Lung microvascular endothelial cell (primary cell): Measurements from ENCODE around the gene SCGB2B2. TPM values are rescaled to one million over a fixed set of nuclear protein-coding genes. Genes with fewer than 3 reads are reported as not detected.
A peak's percentile ranks its signal among the peaks of the same experiment; 100 is the strongest.
"Not testable (repeated sequence)": the region's sequence is repeated elsewhere in the genome, so short reads cannot be mapped to it uniquely, and the experiment has no call there.

Source experiments
- DNase-seq, 2 donors: peaks; one replicate each; pipeline versions ENCODE4 v3.0.0 to v3.0.0-alpha.2; 2010; ENCODE audit warnings: low read depth in 2 of 2
- total RNA-seq: library from RNA; depleted of rRNA; stranded (reverse); fragments of >200 nt; gene quantifications from 2 replicates; pipeline ENCODE4 v1.2.1, GENCODE V29; 2014

The SCGB2B2 gene
- total RNA-seq, 1 donor from 2014 or later: not detected

DNA sequence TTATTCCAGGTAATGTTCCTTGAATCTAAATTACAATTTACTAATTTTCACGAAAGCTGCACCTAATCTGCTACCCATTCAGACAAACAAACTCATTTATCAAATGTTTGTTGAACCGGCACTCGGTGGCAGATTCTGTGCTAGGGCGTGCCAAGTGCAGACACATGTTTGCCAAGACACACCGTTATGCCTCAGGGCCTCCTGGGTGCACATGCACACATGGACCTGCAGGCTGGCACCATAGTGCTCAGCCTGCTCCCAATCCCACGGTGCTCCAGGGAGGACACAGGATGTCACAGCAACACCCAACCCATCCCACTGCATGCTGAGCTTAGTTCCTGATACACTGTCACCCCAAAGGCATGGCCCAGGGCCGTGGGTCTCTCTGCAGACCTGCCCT, 7.7 kb downstream of the SCGB2B2 start:
- DNase-seq: no peak

DNA sequence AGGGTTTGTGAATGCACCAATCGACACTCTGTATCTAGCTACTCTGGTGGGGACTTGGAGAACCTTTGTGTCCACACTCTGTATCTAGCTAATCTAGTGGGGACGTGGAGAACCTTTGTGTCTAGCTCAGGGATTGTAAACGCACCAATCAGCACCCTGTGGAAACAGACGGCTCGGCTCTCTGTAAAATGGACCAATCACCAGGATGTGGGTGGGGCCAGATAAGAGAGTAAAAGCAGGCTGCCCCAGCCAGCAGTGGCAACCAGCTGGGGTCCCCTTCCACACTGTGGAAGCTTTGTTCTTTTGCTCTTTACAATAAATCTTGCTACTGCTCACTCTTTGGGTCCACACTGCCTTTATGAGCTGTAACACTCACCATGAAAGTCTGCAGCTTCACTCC, 8.3 kb downstream of the SCGB2B2 start:
- not testable (repeated sequence) for DNase-seq

DNA sequence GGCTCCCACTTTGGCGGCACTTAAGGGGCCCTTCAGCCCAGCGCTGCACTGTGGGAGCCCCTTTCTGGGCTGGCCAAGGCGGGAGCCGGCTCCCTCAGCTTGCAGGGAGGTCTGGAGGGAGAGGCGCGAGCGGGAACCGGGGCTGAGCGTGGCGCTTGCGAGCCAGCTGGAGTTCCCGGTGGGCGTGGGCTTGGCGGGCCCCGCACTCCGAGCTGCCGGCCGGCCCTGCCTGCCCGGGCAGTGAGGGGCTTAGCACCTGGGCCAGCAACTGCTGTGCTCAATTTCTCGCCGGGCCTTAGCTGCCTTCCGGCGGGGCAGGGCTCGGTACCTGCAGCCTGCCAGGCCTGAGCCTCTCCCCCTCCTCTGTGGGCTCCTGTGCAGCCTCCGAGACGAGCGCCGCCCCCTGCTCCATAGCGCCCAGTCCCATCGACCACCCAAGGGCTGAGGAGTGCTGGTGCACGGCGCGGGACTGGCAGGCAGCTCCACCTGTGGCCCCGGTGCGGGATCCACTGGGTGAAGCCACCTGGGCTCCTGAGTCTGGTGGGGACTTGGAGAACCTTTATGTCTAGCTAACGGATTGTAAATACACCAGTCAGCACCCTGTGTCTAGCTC, 8.8 kb downstream of the SCGB2B2 start:
- not testable (repeated sequence) for DNase-seq

DNA sequence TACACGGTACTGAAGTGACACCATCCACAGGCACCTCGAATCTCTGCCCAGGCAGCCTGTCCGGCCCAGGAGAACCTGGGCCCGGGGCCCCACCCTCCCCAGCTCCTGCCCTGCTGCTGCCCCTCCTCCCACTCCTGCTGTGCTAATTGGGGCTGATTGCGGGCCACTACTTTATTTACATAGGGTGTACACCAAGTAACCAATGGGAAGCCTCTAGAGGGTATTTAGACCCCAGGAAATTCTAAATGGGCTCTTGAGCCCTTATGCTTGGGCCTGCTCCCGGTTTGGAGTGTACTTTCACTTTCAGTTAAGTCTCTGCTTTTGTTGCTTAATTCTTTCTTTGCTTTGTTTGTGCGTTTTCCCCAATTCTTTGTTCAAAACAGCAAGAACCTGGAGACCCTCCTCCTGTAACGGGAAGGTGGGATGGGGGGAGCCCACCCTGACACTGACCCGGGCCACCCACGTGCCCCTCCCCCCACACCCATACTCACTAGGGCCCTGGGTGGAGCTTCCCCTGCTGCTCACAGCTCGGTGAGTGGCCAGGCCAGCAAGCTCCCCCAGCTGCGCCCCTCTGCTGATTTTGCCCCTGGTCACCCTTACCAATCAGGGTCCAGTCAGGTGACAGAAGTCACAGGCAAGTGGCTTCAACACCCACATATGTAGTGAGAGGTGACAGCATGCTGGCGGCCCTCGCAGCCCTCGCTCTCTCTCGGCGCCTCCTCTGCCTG, 9.4 kb downstream of the SCGB2B2 start:
- DNase-seq: peak; percentile 49 to 64

DNA sequence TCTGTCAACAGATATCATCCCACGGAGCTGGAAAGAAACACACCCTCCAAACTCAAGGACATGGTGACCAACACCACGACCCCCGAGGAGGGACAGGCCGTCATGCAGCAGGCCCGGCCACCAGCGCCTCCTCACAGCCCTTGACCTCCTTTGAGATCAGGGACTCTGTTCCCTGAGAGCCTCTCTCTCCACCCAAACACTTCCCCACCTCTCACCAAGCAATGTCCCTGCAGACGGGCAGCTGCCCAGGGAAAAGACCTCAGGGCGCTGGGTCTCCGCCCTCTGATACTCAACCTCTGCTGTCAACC, 10.0 kb downstream of the SCGB2B2 start:
- no peak for DNase-seq

DNA sequence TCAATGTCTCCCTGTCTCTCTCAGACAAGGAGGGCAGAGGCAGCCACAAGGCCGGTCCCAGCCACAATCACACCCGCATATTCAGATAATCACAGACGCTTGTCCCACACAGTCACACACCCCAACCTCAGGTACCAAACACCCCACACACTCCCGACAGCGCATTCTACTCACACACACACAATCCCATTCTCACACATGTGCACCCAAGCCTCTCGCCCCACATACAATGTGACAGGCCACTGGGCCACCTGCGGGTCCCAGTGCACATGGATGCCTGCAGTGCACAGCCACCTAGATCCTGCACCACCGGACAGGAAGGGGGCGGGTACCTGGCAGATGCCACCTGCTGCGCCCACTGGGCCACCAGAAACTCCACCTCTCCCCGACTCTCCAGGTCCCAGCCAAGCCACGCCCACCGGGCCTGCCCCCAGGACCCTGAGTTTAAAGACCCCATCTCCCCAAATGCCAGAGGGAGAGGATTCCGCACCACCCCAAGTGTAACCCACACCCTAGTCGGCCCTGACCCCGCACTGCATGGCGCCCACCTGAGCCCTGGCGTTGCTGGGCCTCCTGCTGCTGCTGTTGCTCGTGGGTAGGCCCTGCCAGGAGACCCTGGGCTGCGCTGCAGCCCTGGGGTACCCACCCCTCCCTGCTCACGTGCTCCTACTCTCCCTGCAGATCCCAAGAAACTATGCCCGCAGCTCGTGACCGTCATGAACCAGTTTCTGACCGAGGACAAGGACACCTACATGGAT, 10.6 kb downstream of the SCGB2B2 start:
- no peak for DNase-seq

DNA sequence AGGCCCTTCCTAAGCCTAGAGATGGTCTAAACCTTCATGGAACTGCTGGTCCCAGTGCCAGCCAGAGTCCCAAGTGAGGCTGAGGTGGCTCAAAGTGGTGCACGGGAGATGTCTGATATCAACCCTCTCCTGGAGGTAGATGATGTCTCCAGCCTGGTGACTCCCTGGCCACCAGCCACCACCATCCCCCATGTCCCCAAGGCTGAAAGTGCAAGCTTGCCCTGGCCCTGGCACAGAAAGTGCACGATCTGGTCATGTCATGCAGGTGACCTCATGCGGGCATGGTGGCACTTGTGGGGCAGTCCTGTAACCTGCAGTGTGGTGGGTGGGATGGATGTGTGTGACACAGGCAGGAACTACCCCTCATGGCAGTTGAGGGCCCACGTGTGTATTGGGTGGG, 11.7 kb downstream of the SCGB2B2 start:
- DNase-seq: not testable (repeated sequence)

DNA sequence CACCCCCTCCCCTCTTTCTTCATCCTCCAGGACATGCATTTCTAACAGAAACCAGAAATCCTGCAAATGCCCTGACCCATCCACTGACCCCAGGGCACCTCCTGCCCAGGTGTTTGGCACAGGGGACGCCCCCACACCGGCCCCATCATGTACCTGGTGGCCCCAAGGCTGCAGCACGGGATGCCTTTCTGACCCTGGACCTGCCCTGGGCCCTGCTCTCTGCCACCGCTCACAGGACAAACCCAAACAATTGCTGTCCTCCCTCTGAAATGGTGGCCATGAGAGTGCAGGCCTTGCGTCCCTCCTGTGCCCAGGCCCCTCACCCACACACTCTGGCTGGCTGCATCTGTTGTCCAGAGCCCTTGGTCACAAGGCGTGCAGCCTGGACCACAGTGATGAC, 12.1 kb downstream of the SCGB2B2 start:
- DNase-seq: no peak

DNA sequence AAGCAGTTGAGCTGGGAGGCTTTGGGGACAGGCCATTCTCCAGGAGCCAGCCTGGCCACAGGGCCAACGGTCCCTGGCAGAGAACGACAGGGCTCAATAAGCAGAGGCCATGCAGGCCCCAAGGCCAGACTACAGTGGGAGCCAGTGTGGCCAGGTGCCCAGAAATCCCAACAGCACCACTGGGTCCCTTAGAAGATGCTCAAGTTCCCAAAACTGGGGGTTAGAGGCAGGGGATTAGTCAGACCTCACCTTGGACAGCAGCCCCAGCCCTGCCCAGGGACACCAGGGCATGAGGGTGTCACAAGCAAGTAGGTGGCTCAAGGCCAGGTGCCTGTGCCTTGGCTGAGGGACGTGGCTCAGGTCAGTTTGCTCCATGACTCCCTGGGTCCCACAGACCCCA, 12.8 kb downstream of the SCGB2B2 start:
- DNase-seq: no peak

DNA sequence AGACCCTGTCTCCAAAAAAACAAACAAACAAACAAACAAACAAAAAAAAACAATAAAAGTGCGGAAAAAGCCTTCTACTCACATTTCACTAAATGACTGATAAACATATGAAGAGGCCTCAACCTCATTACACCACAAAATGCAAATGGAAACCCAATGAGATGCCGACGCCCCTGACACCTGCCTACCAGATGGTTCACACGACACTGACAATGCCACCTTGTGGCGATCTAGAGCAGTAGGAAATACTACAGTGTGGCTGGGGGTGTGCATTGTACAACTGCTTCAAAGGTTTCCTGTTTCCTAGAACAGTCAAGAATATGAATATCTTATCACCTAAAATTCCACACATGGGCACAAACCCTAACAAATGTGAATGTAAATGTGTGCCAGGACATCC, 14.0 kb downstream of the SCGB2B2 start:
- peak; percentile 48 for DNase-seq

DNA sequence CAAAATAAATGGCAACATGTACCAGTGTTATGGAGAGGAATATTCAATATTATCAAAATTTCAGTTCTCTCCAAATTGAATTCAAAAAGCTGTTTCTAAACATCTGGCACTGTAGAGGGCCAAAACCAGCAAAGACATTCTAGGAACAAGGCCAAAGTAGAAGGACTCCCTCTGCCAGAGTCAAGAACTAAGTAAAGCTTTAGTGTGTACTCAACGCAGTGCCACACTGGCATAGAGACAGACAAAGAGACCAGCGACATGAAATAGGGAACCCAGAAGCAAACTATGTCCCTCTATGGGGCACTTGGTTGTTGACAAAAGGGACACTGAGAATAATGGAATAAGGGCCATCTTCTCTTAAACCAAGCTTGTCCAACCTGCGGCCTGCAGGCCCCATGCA, 15.6 kb downstream of the SCGB2B2 start:
- DNase-seq: no peak

DNA sequence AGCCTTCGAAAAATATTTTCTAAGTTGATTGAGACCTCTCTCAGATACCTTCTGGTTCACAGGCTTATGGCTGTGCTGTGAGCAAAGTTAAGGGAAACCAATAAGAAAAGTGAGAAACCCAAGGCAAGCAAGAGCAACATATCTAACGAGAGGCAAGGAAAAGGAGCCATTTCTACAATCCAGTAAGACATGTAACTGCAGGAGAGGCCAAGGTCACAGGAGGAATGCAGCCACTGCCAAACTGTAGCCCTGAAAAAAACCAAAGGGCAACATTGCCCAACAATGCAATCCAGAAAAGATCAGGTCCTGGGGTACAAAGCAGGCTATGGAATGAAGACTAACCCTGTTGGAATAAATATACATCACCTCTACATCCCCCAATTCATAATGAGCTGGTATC, 21.3 kb downstream of the SCGB2B2 start:
- DNase-seq: no peak

DNA sequence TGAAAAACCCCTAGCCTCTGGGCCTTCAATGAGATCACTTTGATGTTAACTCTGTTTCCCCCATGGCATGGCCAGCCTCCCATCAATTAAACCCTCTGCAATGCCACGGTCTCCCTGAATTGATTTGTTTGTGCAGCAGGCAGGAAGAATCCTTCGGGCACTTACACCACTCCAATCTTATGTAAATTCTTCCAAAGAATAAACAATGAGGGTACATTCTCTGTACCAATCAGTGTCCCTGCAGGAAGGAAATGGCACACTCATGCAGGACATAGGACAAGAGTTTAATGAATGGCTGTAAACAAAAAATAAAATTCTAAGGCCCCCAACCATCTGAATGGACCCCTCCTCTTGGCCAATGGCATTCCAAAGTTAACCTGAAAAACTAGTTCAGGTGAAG, 22.2 kb downstream of the SCGB2B2 start:
- no peak for DNase-seq

DNA sequence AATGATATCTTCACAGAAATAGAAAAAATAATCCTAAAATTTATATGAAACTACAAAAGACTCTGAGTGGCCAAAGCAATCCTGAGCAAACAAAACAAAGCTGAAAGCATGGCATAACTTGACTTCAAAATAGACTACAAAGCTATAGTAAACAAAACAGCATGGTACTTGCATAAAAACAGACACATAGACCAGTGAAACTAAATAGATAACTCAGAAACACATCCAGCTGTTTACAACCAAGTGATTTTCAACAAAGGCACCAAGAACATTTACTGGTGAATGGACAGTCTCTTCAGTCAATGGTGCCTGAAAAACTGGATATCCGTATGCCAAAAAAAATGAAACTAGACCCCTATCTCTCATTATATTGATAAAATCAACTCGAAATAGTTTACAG, 25.2 kb downstream of the SCGB2B2 start:
- DNase-seq: no peak

DNA sequence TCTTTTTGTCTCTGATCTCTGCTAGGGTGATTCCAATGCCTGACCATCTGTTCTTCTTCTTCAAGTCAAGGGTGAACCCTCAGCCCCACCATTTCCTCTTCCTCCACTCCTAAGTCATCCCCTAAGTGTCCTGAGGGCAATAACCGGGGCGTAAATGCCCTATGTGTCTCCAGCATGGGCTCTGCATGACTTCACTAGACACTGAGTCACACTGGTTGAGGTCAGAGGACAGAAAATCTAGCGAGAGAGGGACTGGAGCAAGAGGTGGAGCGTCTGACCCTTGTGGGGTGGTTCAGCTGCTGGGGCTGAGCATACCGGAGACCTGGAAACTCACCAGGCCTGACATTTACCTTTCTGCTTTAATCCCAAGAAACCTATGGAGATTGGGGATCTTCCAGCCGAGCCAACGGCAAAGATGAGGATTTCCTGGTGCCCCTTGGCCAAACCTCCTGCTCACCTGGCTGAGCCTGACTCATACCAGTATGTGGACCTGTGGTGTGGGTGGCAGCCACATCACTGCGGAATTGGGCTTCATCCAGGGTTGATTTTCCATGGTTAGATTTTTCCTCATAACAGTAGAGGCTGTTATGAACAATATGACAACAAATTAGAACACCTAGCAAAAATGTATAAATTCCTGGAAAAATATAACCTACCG, 26.9 kb downstream of the SCGB2B2 start:
- no peak for DNase-seq

DNA sequence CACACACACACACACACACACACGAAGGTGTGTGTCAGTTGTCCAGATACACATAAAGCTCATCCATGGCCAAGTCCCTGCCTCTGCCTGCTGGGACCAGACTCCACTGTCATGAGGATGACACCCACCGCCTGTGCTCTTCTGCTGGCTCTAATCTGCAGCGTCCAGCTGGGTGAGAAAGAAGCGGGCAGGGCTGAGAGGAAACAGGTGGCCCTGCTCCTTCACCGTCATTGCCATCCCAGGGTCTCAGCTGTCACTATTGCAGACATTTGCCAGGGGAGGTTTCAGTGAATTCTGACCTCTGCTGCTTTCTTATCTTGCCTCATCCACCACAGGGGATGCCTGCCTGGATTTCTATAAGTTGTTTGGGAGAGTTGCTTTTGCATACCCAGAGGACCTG, 31.4 kb downstream of the SCGB2B2 start:
- DNase-seq: no peak

DNA sequence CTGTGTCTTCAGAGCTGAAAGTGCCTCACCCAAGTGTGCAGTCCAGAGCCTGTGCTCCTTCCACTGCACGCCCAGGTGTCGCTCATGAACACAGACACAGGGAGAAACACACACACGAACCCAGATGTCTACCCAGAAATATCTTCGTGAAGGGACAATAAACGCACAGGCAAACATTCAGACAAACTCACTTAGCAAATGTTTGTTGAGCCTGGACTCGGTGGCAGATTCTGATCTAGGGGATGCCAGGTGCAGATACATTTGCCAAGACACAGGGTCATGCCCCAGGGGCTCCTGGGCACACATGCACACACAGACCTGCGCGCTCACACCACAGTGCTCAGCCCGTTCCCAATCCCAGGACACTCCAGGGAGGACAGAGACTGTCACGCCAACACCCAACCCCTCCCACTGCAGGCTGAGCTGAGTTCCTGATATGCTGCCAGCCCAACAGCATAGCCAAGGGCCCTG, 31.9 kb downstream of the SCGB2B2 start:
- no peak for DNase-seq

DNA sequence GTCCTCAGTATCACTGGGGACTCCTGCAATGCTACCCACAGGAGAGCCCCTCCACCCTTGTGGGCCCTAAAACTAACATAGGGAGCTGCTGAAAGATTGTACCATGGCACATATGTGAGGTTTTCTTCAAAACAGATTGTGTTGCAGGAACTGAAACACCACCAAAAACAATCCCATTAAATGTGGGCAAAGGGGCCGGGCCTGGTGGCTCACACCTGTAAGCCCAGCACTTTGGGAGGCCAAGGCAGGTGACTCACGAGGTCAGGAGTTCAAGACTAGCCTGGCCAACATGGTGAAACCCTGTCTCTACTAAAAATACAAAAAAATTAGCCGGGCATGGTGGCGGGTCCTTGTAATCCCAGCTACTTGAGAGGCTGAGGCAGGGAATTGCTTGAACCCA, 34.7 kb downstream of the SCGB2B2 start:
- no peak for DNase-seq

DNA sequence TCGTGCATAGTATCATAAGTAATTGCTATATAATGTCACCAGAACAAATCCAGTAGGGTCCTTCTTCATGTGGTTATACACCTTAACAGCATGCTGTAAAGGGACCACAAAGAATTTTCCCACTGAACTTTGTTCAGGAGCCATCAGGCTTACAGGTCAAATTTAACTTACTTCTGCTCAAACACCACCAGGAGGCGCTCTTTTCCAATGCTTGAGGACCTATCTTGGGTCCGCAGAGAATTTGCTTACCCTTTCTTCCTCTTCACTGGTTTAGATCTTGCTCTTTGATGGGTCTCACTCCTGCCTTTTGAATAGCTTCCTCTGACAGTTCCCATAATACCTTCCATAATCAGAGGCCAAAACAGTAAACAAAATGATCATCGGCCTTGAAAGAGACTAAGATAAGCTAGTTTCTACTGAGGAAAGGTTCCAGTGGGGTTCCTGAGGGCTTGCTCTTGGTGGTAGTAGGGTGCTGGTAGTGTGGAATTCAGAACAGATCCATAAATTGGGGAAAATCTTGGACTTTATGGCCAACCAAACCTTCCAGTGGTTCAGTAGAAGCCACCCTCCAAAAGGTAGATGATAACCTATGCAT, 37.4 kb downstream of the SCGB2B2 start:
- DNase-seq: peak; percentile 77 to 85

DNA sequence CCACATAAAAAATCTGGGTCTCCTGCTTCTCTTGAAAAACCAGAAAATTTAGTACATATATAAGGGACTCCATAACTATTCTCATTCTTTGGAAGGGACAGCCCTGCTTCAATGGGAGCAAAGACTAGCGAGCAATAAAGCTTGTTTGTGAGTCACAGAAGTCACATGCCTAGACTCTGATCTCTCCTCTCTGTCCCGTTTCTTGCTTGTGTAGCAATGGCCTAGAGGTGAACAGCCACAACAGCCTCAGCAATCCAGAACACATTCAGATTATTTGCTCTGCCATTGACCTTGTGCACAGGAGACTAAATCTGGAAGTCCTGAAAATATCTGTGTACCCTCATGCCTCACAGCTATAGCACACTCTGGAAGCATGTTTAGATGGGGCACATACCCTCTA, 43.2 kb downstream of the SCGB2B2 start:
- no peak for DNase-seq
